HEK293 (cell line): Measurements from ENCODE around the gene PLA2G4E.

ENCODE experiments used
- MZF1 ChIP-seq: fragments of 450-650 bp; formaldehyde crosslinking; IDR thresholded peaks from 2 replicates; pipeline ENCODE4 v1.5.1; 2017; ENCODE audit warnings: missing biosample characterization, missing genetic modification characterization, borderline replicate concordance
- PATZ1 ChIP-seq: fragments of 450-650 bp; formaldehyde crosslinking; IDR thresholded peaks from 2 replicates; pipeline ENCODE4 v1.5.1; 2016; ENCODE audit warnings: missing biosample characterization, missing genetic modification characterization
- PRDM1 ChIP-seq: fragments of 450-650 bp; formaldehyde crosslinking; IDR thresholded peaks from 2 replicates; pipeline ENCODE4; 2016; ENCODE audit warnings: missing biosample characterization, missing genetic modification characterization
- PRDM10 ChIP-seq: fragments of 450-650 bp; formaldehyde crosslinking; IDR thresholded peaks from 2 replicates; pipeline ENCODE4 v1.5.1; 2016; ENCODE audit warnings: missing biosample characterization, missing genetic modification characterization
- SCRT1 ChIP-seq: fragments of 450-650 bp; formaldehyde crosslinking; IDR thresholded peaks from 2 replicates; pipeline ENCODE4 v1.5.1; 2016; ENCODE audit warnings: missing biosample characterization, missing genetic modification characterization, borderline replicate concordance
- SP7 ChIP-seq: fragments of 450-650 bp; formaldehyde crosslinking; IDR thresholded peaks from 2 replicates; pipeline ENCODE4 v1.5.1; 2016; ENCODE audit warnings: missing biosample characterization, missing genetic modification characterization
- ZBTB21 ChIP-seq: fragments of 450-650 bp; formaldehyde crosslinking; IDR thresholded peaks from 2 replicates; pipeline ENCODE4 v1.5.1; 2017; ENCODE audit warnings: missing biosample characterization, missing genetic modification characterization
- ZBTB8A ChIP-seq: fragments of 450-650 bp; formaldehyde crosslinking; IDR thresholded peaks from 2 replicates; pipeline ENCODE4 v1.5.1; 2016; ENCODE audit warnings: missing biosample characterization, missing genetic modification characterization
- ZNF239 ChIP-seq: fragments of 450-650 bp; formaldehyde crosslinking; IDR thresholded peaks from 2 replicates; pipeline ENCODE4 v1.5.1; 2016; ENCODE audit warnings: missing biosample characterization, missing genetic modification characterization
- ZNF24 ChIP-seq: fragments of 450-650 bp; formaldehyde crosslinking; IDR thresholded peaks from 2 replicates; pipeline ENCODE4 v1.5.1; 2016; ENCODE audit warnings: missing biosample characterization, missing genetic modification characterization
- ZNF341 ChIP-seq: fragments of 450-650 bp; formaldehyde crosslinking; IDR thresholded peaks from 2 replicates; pipeline ENCODE4; 2016; ENCODE audit warnings: low read depth, missing biosample characterization, missing genetic modification characterization
- ZNF350 ChIP-seq: fragments of 450-650 bp; formaldehyde crosslinking; IDR thresholded peaks from 2 replicates; pipeline ENCODE4 v1.5.0; 2017; ENCODE audit warnings: missing biosample characterization, mild to moderate bottlenecking, missing genetic modification characterization
- ZNF391 ChIP-seq: fragments of 450-650 bp; formaldehyde crosslinking; IDR thresholded peaks from 2 replicates; pipeline ENCODE4 v1.5.1; 2016; ENCODE audit warnings: low read depth, missing biosample characterization, missing genetic modification characterization, borderline replicate concordance
- ZNF596 ChIP-seq: fragments of 450-650 bp; IDR thresholded peaks from 2 replicates; pipeline ENCODE4 v1.5.0; 2018; ENCODE audit warnings: missing biosample characterization, mild to moderate bottlenecking, missing genetic modification characterization, moderate library complexity
- ZNF600 ChIP-seq: fragments of 450-650 bp; formaldehyde crosslinking; IDR thresholded peaks from 2 replicates; pipeline ENCODE4 v1.5.1; 2016; ENCODE audit warnings: missing biosample characterization, missing genetic modification characterization
- ZNF629 ChIP-seq: fragments of 450-650 bp; formaldehyde crosslinking; IDR thresholded peaks from 2 replicates; pipeline ENCODE4 v1.5.1; 2017; ENCODE audit warnings: missing biosample characterization, missing genetic modification characterization
- ZSCAN23 ChIP-seq: fragments of 450-650 bp; formaldehyde crosslinking; IDR thresholded peaks from 2 replicates; pipeline ENCODE4 v1.5.1; 2016; ENCODE audit warnings: missing biosample characterization, missing genetic modification characterization
- TF ChIP-seq, protein P1 (sequence below): fragments of 450-650 bp; formaldehyde crosslinking; IDR thresholded peaks from 2 replicates; pipeline ENCODE4 v1.5.1; 2016; ENCODE audit warnings: missing biosample characterization, missing genetic modification characterization
- TF ChIP-seq, protein P2 (sequence below): fragments of 450-650 bp; formaldehyde crosslinking; IDR thresholded peaks from 2 replicates; pipeline ENCODE4 v1.5.1; 2016; ENCODE audit warnings: missing biosample characterization, missing genetic modification characterization
- TF ChIP-seq, protein P3 (sequence below): fragments of 450-650 bp; formaldehyde crosslinking; conservative IDR thresholded peaks from 2 replicates; pipeline ENCODE4 v1.5.1; 2016; ENCODE audit warnings: low read depth, missing biosample characterization, missing genetic modification characterization
- TF ChIP-seq, protein P4 (sequence below): fragments of 450-650 bp; formaldehyde crosslinking; IDR thresholded peaks from 2 replicates; pipeline ENCODE4 v1.5.1; 2016; ENCODE audit warnings: missing biosample characterization, missing genetic modification characterization, borderline replicate concordance

The PLA2G4E gene

DNA sequence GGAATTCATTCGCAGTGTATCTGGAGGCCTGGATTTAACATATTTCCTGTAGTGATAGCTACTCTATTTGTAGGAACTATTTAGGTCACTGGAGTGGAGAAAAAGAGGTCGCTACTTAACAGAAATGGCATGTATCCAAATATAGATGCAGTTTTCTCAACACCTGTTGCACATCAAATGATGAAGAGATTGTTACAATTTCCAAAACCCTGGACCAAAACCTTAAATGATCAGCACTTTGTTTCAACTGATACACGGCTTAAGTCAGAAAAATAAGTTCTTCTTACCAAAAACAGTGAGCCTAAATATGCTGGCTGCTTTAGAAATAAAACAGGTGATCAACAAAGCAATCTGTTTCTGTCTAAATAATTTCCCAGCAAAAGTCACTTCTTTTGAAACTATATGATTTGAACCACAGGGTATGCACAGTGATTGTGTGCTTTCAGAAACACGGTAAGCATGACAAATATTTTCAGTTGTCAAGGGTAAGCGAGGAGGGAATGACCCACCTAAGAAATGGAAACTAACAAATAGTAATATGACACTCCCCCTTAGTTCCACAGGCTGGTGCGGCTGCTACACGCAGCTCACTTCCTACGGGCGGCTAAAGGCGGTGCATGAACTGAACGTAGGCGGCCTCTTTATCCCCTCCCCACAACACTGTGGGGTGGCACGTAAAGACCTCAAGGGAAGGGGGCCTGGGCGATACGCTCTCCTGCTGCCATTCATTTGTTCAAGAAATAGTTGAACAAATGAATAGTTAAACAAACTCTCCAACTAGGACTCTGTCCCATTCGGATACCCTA is 49.5 kb downstream of the PLA2G4E start (continued):
- TF ChIP-seq ZBTB8A (no peak), PRDM10 (tag by site-specific recombination) (peak; percentile 95), ZNF596 (tag by site-specific recombination) (no peak), ZNF391 (no peak), ZNF350 (tag by site-specific recombination) (no peak), ZNF600 (tag by site-specific recombination) (peak; percentile 26; the same call in 1 of the 2 replicates), PATZ1 (peak; percentile 69), SCRT1 (tag by site-specific recombination) (0 out of 2 replicates have a peak, but pooled peaks have one; percentile 22), SP7 (tag by site-specific recombination) (peak; percentile 58; the same call in 1 of the 2 replicates), ZNF629 (tag by site-specific recombination) (peak; percentile 19; the same call in 1 of the 2 replicates), ZNF341 (tag by site-specific recombination) (peak; percentile 78), ZSCAN23 (tag by site-specific recombination) (no peak), MZF1 (tag by site-specific recombination) (peak; percentile 40; the same call in 1 of the 2 replicates), ZNF24 (peak; percentile 78; the same call in 1 of the 2 replicates), ZBTB21 (no peak), ZNF239 (tag by site-specific recombination) (no peak), PRDM1 (tag by site-specific recombination) (0 out of 2 replicates have a peak, but pooled peaks have one; percentile 36)
- TF ChIP-seq, protein P1, sequence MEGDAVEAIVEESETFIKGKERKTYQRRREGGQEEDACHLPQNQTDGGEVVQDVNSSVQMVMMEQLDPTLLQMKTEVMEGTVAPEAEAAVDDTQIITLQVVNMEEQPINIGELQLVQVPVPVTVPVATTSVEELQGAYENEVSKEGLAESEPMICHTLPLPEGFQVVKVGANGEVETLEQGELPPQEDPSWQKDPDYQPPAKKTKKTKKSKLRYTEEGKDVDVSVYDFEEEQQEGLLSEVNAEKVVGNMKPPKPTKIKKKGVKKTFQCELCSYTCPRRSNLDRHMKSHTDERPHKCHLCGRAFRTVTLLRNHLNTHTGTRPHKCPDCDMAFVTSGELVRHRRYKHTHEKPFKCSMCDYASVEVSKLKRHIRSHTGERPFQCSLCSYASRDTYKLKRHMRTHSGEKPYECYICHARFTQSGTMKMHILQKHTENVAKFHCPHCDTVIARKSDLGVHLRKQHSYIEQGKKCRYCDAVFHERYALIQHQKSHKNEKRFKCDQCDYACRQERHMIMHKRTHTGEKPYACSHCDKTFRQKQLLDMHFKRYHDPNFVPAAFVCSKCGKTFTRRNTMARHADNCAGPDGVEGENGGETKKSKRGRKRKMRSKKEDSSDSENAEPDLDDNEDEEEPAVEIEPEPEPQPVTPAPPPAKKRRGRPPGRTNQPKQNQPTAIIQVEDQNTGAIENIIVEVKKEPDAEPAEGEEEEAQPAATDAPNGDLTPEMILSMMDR (tag by site-specific recombination) = no peak
- TF ChIP-seq, protein P2, sequence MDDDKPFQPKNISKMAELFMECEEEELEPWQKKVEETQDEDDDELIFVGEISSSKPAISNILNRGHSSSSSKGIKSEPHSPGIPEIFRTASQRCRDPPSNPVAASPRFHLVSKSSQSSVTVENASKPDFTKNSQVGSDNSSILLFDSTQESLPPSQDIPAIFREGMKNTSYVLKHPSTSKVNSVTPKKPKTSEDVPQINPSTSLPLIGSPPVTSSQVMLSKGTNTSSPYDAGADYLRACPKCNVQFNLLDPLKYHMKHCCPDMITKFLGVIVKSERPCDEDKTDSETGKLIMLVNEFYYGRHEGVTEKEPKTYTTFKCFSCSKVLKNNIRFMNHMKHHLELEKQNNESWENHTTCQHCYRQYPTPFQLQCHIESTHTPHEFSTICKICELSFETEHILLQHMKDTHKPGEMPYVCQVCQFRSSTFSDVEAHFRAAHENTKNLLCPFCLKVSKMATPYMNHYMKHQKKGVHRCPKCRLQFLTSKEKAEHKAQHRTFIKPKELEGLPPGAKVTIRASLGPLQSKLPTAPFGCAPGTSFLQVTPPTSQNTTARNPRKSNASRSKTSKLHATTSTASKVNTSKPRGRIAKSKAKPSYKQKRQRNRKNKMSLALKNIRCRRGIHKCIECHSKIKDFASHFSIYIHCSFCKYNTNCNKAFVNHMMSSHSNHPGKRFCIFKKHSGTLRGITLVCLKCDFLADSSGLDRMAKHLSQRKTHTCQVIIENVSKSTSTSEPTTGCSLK = no peak
- TF ChIP-seq, protein P3, sequence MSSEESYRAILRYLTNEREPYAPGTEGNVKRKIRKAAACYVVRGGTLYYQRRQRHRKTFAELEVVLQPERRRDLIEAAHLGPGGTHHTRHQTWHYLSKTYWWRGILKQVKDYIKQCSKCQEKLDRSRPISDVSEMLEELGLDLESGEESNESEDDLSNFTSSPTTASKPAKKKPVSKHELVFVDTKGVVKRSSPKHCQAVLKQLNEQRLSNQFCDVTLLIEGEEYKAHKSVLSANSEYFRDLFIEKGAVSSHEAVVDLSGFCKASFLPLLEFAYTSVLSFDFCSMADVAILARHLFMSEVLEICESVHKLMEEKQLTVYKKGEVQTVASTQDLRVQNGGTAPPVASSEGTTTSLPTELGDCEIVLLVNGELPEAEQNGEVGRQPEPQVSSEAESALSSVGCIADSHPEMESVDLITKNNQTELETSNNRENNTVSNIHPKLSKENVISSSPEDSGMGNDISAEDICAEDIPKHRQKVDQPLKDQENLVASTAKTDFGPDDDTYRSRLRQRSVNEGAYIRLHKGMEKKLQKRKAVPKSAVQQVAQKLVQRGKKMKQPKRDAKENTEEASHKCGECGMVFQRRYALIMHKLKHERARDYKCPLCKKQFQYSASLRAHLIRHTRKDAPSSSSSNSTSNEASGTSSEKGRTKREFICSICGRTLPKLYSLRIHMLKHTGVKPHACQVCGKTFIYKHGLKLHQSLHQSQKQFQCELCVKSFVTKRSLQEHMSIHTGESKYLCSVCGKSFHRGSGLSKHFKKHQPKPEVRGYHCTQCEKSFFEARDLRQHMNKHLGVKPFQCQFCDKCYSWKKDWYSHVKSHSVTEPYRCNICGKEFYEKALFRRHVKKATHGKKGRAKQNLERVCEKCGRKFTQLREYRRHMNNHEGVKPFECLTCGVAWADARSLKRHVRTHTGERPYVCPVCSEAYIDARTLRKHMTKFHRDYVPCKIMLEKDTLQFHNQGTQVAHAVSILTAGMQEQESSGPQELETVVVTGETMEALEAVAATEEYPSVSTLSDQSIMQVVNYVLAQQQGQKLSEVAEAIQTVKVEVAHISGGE (tag by site-specific recombination) = peak; percentile 31; the same call in 1 of the 2 replicates
- TF ChIP-seq, protein P4, sequence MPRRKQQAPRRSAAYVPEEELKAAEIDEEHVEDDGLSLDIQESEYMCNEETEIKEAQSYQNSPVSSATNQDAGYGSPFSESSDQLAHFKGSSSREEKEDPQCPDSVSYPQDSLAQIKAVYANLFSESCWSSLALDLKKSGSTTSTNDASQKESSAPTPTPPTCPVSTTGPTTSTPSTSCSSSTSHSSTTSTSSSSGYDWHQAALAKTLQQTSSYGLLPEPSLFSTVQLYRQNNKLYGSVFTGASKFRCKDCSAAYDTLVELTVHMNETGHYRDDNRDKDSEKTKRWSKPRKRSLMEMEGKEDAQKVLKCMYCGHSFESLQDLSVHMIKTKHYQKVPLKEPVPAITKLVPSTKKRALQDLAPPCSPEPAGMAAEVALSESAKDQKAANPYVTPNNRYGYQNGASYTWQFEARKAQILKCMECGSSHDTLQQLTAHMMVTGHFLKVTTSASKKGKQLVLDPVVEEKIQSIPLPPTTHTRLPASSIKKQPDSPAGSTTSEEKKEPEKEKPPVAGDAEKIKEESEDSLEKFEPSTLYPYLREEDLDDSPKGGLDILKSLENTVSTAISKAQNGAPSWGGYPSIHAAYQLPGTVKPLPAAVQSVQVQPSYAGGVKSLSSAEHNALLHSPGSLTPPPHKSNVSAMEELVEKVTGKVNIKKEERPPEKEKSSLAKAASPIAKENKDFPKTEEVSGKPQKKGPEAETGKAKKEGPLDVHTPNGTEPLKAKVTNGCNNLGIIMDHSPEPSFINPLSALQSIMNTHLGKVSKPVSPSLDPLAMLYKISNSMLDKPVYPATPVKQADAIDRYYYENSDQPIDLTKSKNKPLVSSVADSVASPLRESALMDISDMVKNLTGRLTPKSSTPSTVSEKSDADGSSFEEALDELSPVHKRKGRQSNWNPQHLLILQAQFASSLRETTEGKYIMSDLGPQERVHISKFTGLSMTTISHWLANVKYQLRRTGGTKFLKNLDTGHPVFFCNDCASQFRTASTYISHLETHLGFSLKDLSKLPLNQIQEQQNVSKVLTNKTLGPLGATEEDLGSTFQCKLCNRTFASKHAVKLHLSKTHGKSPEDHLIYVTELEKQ (tag by site-specific recombination) = no peak
